SK-N-SH (cell line): ENCODE results near the gene BRD1.

Source experiments
- ELF1 ChIP-seq: IDR thresholded peaks from 2 replicates; pipeline ENCODE4 v1.4.0; 2012
- GABPA ChIP-seq: IDR thresholded peaks from 2 replicates; pipeline ENCODE4 v1.4.0; 2012; ENCODE audit warnings: low read depth, mild to moderate bottlenecking
- MEF2A ChIP-seq: IDR thresholded peaks from 2 replicates; pipeline ENCODE4 v1.4.0; 2012; ENCODE audit warnings: low read depth, borderline replicate concordance
- NRF1 ChIP-seq: IDR thresholded peaks from 2 replicates; pipeline ENCODE4 v1.6.1; 2012; ENCODE audit warnings: low read depth, mild to moderate bottlenecking, low read length
- RAD21 ChIP-seq: IDR thresholded peaks from 2 replicates; pipeline ENCODE4 v1.6.1; 2012; ENCODE audit warnings: mild to moderate bottlenecking, low read length
- RCOR1 ChIP-seq: fragments of 150-350 bp; IDR thresholded peaks from 2 replicates; pipeline ENCODE4 v1.6.1; 2017; ENCODE audit warnings: antibody characterized with exemption, low read length
- RXRA ChIP-seq: IDR thresholded peaks from 2 replicates; pipeline ENCODE4 v1.4.0; 2012; ENCODE audit warnings: low read depth, mild to moderate bottlenecking, borderline replicate concordance
- TF ChIP-seq, protein P1 (sequence below): IDR thresholded peaks from 2 replicates; pipeline ENCODE4 v1.4.0; 2012; ENCODE audit warnings: low read depth, borderline replicate concordance

- TF ChIP-seq RAD21 (no peak), MEF2A (no peak), ELF1 (no peak), GABPA (no peak), RCOR1 (no peak), RXRA (no peak), NRF1 (no peak)
- TF ChIP-seq, protein P1, sequence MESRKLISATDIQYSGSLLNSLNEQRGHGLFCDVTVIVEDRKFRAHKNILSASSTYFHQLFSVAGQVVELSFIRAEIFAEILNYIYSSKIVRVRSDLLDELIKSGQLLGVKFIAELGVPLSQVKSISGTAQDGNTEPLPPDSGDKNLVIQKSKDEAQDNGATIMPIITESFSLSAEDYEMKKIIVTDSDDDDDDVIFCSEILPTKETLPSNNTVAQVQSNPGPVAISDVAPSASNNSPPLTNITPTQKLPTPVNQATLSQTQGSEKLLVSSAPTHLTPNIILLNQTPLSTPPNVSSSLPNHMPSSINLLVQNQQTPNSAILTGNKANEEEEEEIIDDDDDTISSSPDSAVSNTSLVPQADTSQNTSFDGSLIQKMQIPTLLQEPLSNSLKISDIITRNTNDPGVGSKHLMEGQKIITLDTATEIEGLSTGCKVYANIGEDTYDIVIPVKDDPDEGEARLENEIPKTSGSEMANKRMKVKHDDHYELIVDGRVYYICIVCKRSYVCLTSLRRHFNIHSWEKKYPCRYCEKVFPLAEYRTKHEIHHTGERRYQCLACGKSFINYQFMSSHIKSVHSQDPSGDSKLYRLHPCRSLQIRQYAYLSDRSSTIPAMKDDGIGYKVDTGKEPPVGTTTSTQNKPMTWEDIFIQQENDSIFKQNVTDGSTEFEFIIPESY, result no peak
Observed at GRCh38 chr22:49735411-49735900, 92.2 kb downstream of the BRD1 start.
